Mucosa of descending colon (tissue), 3 donors: ENCODE results near the gene CETN1. TPM values are rescaled to one million over a fixed set of nuclear protein-coding genes. Genes with fewer than 3 reads are reported as not detected.

Experiments used
- ATAC-seq: fragments of 200-7000 bp; cut with Tn5 transposase; one replicate; pipeline ENCODE4 v1.9.1; 2020; ENCODE audit warnings: mild to moderate bottlenecking, moderate library complexity
- DNase-seq, 3 donors: peaks; one replicate each; pipeline ENCODE4 v3.0.0-alpha.2; 2020
- H3K36me3 ChIP-seq: fragments of 200-600 bp; one replicate; pipeline ENCODE4 v1.8.0; 2021; ENCODE audit warnings: low read depth, mild to moderate bottlenecking
- H3K4me1 ChIP-seq: fragments of 200-600 bp; one replicate; pipeline ENCODE4 v1.8.0; 2021; ENCODE audit warnings: low read depth, mild to moderate bottlenecking
- H3K4me3 ChIP-seq: fragments of 200-600 bp; one replicate; pipeline ENCODE4 v1.8.0; 2021; ENCODE audit warnings: mild to moderate bottlenecking
- H3K9me3 ChIP-seq: fragments of 200-600 bp; one replicate; pipeline ENCODE4 v1.8.0; 2021; ENCODE audit warnings: mild to moderate bottlenecking
- CTCF ChIP-seq: fragments of 200-600 bp; IDR thresholded peaks from one replicate; pipeline ENCODE4 v1.8.0; 2022; ENCODE audit warnings: antibody characterized with exemption, mild to moderate bottlenecking
- intact Hi-C, 2 donors: fragments of 100-400 bp; cut with DNase I in 1 of 2; cut with micrococcal nuclease in 1 of 2; formaldehyde crosslinking; loops; one replicate each; pipeline versions ENCODE4 v1.11.0 to v1.11.1; 2022; cut with DNase I, micrococcal nuclease
- total RNA-seq, 3 donors: library from RNA; stranded (reverse); fragmentation: NEBNext Ultra II Directional in 2 of 3; extraction: Animal tissue kit (Norgen Biotek cat#: 25700) in 2 of 3; gene quantifications; one replicate each; pipeline versions ENCODE4 v1.2.1 to v1.2.4, GENCODE V29; 2021 to 2023
- donor health status: DM: no; HTN: no; CAD: no; lungs with moderate emphysema.
- donor health status: DM: no; HTN: no; CAD: no.
- donor health status: DM: no; HTN: yes; CAD: no.

Gene CETN1
- total RNA-seq, 3 donors from 2014 or later = not detected

GRCh38 chr18:549967-550366, 30.2 kb upstream of the CETN1 start:
- intact Hi-C loops = no loop called here
- no peak overlapping the region for H3K4me3 ChIP-seq
- no peak for TF ChIP-seq CTCF
- no peak for DNase-seq
- no peak for ATAC-seq
- no peaks in the 10 kb centered on the region for H3K4me1 ChIP-seq
- H3K36me3 ChIP-seq = no peaks in the 10 kb centered on the region
- no peaks in the 10 kb centered on the region for H3K9me3 ChIP-seq

- no peak for ATAC-seq
- Histone ChIP-seq H3K9me3 (no peaks in the 10 kb centered on the region), H3K36me3 (no peaks in the 10 kb centered on the region), H3K4me1 (no peaks in the 10 kb centered on the region), H3K4me3 (no peak overlapping the region)
- DNase-seq = no peak
- intact Hi-C loops = no loop called here
- TF ChIP-seq CTCF = no peak
Observed at GRCh38 chr18:551404-552061, 28.6 kb upstream of the CETN1 start.

GRCh38 chr18:555705-556457, 24.3 kb upstream of the CETN1 start:
- intact Hi-C loops = no loop called here
- no peak for TF ChIP-seq CTCF
- no peak for DNase-seq
- Histone ChIP-seq H3K9me3 (no peaks in the 10 kb centered on the region), H3K4me3 (no peak overlapping the region), H3K36me3 (no peaks in the 10 kb centered on the region), H3K4me1 (no peaks in the 10 kb centered on the region)
- ATAC-seq = no peak

- no peak for TF ChIP-seq CTCF
- H3K9me3 ChIP-seq = no peaks in the 10 kb centered on the region
- intact Hi-C loops = no loop called here
- H3K4me1 ChIP-seq = no peaks in the 10 kb centered on the region
- no peak for ATAC-seq
- no peak for DNase-seq
- no peak overlapping the region for H3K4me3 ChIP-seq
- H3K36me3 ChIP-seq = no peaks in the 10 kb centered on the region
Observed at GRCh38 chr18:564708-565561, 15.2 kb upstream of the CETN1 start.

- ATAC-seq (no peak), DNase-seq (no peak)
- Histone ChIP-seq H3K9me3 (no peaks in the 10 kb centered on the region), H3K4me1 (no peaks in the 10 kb centered on the region), H3K36me3 (no peaks in the 10 kb centered on the region), H3K4me3 (no peak overlapping the region)
- intact Hi-C loops = no loop called here
- TF ChIP-seq CTCF = no peak
Observed at GRCh38 chr18:565562-566061, 14.6 kb upstream of the CETN1 start.
